Measurements from ENCODE around the gene KATNBL1. TPM values are rescaled to one million over a fixed set of nuclear protein-coding genes. Genes with fewer than 3 reads are reported as not detected.

KATNBL1 gene
- total and polyA plus RNA-seq, 9 of the 15 experiments (the other 6 are each of a cell fraction or from before 2014, with no cell fraction given): 6.6 to 46.0 (median 24.0) TPM

- TF ChIP-seq SNAPC5 (CRISPR knock-in tag; IDR thresholded peaks at IDR 0.05) (no peak), FOXP4 (CRISPR knock-in tag; IDR thresholded peaks at IDR 0.05; ENCODE audit: borderline replicate concordance) (no peak), NEUROD1 (IDR thresholded peaks at IDR 0.05; ENCODE audit: borderline replicate concordance, low read depth, low read length, partially characterized antibody) (no peak), HMGN3 (IDR thresholded peaks at IDR 0.05; ENCODE audit: borderline replicate concordance, extremely low read depth, insufficient read length, low read depth, low read length) (peak; percentile 73), TAF9B (IDR thresholded peaks at IDR 0.05; ENCODE audit: partially characterized antibody) (peak; percentile 85), FOXJ2 (tag; IDR thresholded peaks at IDR 0.05) (no peak), PHTF2 (CRISPR knock-in tag; IDR thresholded peaks at IDR 0.05) (no peak), CBX5 (IDR thresholded peaks at IDR 0.05; ENCODE audit: borderline replicate concordance, low read depth) (no peak), RBM15 (IDR thresholded peaks at IDR 0.05; ENCODE audit: insufficient read depth, low read length) (no peak), GATA2 (CRISPR knock-in tag; IDR thresholded peaks at IDR 0.05) (no peak), ZNF23 (CRISPR knock-in tag; IDR thresholded peaks at IDR 0.05) (no peak), ZBTB17 (CRISPR knock-in tag; IDR thresholded peaks at IDR 0.05) (0 out of 2 replicates have a peak, but pooled peaks have one; percentile 47), FOXA1 (IDR thresholded peaks at IDR 0.05; ENCODE audit: borderline replicate concordance) (no peak), TCF3 (CRISPR knock-in tag; IDR thresholded peaks at IDR 0.05) (no peak), ILK (tag; IDR thresholded peaks at IDR 0.05; ENCODE audit: borderline replicate concordance, low read depth) (no peak), SIRT6 (IDR thresholded peaks at IDR 0.05; ENCODE audit: low read depth, low read length) (no peak), ZKSCAN3 (CRISPR knock-in tag; IDR thresholded peaks at IDR 0.05) (no peak), ELF1 (tag; IDR thresholded peaks at IDR 0.05) (peak; percentile 100), MEIS2 (IDR thresholded peaks at IDR 0.05; ENCODE audit: partially characterized antibody) (peak; percentile 77), KDM1A (IDR thresholded peaks at IDR 0.05) (no peak), HCFC1 (IDR thresholded peaks at IDR 0.05; ENCODE audit: low read depth, low read length) (peak; percentile 97)
- TF ChIP-seq, protein P1, sequence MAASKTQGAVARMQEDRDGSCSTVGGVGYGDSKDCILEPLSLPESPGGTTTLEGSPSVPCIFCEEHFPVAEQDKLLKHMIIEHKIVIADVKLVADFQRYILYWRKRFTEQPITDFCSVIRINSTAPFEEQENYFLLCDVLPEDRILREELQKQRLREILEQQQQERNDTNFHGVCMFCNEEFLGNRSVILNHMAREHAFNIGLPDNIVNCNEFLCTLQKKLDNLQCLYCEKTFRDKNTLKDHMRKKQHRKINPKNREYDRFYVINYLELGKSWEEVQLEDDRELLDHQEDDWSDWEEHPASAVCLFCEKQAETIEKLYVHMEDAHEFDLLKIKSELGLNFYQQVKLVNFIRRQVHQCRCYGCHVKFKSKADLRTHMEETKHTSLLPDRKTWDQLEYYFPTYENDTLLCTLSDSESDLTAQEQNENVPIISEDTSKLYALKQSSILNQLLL (CRISPR knock-in tag; IDR thresholded peaks at IDR 0.05; ENCODE audit: borderline replicate concordance): no peak
- TF ChIP-seq, protein P2, sequence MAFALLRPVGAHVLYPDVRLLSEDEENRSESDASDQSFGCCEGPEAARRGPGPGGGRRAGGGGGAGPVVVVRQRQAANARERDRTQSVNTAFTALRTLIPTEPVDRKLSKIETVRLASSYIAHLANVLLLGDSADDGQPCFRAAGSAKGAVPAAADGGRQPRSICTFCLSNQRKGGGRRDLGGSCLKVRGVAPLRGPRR (CRISPR knock-in tag; IDR thresholded peaks at IDR 0.05): no peak
- TF ChIP-seq, protein P3, sequence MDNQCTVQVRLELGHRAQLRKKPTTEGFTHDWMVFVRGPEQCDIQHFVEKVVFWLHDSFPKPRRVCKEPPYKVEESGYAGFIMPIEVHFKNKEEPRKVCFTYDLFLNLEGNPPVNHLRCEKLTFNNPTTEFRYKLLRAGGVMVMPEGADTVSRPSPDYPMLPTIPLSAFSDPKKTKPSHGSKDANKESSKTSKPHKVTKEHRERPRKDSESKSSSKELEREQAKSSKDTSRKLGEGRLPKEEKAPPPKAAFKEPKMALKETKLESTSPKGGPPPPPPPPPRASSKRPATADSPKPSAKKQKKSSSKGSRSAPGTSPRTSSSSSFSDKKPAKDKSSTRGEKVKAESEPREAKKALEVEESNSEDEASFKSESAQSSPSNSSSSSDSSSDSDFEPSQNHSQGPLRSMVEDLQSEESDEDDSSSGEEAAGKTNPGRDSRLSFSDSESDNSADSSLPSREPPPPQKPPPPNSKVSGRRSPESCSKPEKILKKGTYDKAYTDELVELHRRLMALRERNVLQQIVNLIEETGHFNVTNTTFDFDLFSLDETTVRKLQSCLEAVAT (IDR thresholded peaks at IDR 0.05): peak in 1 of 2 experiments; percentile 55; a peak in 1 of 4 replicates
Measured at GRCh38 chr15:34101366-34102174, 108.3 kb downstream of the KATNBL1 start, which contains the start of the genes EMC7 and PGBD4 (continued).

Data from K562 (cell line).